ENCODE results near the gene KCNS1.
"Not testable (repeated sequence)": the region's sequence is repeated elsewhere in the genome, so short reads cannot be mapped to it uniquely, and the experiment has no call there.

KCNS1 gene, protein sequence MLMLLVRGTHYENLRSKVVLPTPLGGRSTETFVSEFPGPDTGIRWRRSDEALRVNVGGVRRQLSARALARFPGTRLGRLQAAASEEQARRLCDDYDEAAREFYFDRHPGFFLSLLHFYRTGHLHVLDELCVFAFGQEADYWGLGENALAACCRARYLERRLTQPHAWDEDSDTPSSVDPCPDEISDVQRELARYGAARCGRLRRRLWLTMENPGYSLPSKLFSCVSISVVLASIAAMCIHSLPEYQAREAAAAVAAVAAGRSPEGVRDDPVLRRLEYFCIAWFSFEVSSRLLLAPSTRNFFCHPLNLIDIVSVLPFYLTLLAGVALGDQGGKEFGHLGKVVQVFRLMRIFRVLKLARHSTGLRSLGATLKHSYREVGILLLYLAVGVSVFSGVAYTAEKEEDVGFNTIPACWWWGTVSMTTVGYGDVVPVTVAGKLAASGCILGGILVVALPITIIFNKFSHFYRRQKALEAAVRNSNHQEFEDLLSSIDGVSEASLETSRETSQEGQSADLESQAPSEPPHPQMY

GRCh38 chr20:45100563-45101245, at the start of gene KCNS1:
KCNS1 (minus strand) TSS chr20:45101127; CDS start chr20:45099236, 1,891 bp downstream.
- DNase-seq (ENCODE audit: low read depth, low spot score), result no peak

- DNase-seq (ENCODE audit: low read depth, low spot score), result no peak
Measured at GRCh38 chr20:45149062-45149461, 48.1 kb upstream of the KCNS1 start.

- DNase-seq (ENCODE audit: low read depth, low spot score), result no peak
Measured at GRCh38 chr20:45140836-45141235, 39.9 kb upstream of the KCNS1 start.

- not testable (repeated sequence) for DNase-seq (ENCODE audit: low read depth, low spot score)
Measured at GRCh38 chr20:45139733-45140375, 38.9 kb upstream of the KCNS1 start.

DNA sequence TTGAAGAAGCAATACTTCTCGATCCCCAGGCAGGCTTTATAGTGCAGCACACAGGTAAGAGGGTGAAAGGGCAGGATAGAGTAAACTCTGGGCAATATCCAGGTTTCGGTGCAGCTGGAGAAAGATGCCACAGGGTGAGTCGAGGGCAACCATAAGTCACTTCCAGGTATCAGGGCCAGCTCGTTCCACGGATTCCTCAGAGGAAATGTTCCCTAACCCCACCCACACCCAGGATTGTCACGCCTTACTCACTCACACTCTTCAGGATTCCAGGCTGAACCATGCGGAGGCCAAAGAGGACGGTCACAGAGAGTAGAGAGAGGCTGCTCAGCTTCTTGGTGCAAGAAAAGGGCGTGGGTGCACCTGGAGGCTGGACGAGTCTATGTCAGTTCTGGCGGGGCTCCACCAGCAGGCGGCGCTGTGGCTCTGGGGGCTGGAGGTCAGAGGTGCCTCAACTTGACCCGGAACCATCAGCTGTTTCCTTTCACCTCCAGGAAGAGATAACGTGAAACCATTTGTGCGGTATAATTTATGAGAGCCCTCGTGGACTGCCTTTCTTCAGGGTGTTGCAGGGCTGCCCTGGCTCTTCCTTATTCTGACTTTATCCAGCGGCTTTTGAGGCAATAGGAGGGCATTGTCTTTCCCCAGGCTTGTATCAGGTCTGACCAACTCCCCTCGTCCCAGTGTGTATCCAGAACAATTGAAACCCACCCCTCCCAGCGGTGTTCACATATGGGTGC, 37.8 kb upstream of the KCNS1 start:
- peak; percentile 9 for DNase-seq (ENCODE audit: low read depth, low spot score)

DNA sequence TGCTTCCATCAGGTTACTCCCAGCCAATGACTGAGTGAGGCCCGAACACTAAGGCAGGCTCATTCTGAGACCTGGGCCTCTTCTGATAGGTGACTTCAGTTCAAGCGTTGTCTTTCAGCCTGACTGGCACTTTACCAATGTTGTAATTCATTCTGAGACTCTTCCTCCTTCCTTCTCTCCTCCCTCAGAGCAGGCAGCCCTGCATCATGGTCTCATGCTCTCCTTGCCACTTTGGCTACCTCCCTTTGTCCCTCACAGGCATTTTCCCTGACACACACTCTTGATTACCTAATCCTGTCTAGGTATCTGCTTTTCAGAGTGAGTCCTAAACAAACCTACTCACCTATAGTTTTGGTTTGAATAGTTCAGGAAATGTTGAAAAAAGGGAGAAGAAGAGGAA, 36.0 kb upstream of the KCNS1 start:
- no peak for DNase-seq (ENCODE audit: low read depth, low spot score)

DNA sequence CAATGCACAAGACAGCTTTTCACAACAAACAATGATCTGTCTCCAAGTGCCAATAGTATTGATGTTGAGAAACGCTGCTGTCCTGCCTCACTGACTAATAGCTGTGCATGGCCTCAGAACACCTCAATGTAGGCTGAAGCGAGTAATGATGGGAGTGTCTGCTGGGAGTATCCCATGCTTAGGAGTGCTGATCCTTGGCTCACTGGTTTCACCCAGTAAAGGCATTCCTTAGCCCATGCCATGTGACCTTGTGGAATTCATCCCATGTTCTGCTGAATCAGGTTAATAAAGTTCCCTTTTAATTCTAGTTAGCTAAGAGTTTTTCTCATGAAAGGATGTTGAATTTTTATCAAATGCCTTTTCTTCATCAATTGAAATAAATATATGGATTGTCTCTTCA, 27.2 kb upstream of the KCNS1 start:
- no peak for DNase-seq (ENCODE audit: low read depth, low spot score)

GRCh38 chr20:45124365-45124764, 23.4 kb upstream of the KCNS1 start, which contains the start of gene WFDC12:
WFDC12 (minus strand) TSS chr20:45124465; CDS start chr20:45124447, 18 bp downstream.
- DNase-seq (ENCODE audit: low read depth, low spot score), result no peak

GRCh38 chr20:45121388-45121787, 20.5 kb upstream of the KCNS1 start:
- DNase-seq (ENCODE audit: low read depth, low spot score), result no peak

DNA sequence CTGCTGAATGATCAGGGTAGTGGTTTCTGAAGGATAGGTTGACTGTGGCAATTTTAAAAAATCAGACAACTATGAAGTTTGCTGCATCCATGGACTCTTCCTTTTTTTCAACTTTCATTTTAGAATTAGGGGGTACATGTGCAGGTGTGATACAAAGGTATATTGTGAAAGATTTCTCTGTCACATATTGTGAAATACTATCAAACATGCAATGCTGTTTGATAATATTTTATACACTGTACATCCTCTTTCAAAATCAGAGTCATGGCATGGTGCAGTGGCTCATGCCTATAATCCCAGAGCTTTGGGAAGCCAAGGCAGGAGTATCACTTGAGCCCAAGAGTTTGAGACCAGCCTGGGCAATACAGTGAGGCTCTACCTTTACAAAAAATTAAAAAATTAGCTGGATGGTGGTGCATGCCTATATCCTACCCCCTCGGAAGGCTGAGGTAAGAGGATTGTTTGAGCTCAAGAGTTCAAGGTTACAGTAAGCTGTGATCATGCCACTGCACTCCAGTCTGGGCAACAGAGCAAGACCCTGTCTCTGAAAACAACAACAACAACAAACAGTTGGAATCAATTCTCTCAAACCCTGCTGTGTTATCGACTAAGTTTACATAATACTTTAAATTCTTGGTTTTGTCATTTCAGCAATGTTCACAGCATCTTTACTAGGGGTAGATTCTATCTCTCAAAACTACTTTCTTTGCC, 18.8 kb upstream of the KCNS1 start:
- no peak for DNase-seq (ENCODE audit: low read depth, low spot score)

GRCh38 chr20:45118028-45118427, 17.1 kb upstream of the KCNS1 start:
- DNase-seq (ENCODE audit: low read depth, low spot score), result no peak

- no peak for DNase-seq (ENCODE audit: low read depth, low spot score)
Measured at GRCh38 chr20:45117581-45117980, 16.7 kb upstream of the KCNS1 start.

DNA sequence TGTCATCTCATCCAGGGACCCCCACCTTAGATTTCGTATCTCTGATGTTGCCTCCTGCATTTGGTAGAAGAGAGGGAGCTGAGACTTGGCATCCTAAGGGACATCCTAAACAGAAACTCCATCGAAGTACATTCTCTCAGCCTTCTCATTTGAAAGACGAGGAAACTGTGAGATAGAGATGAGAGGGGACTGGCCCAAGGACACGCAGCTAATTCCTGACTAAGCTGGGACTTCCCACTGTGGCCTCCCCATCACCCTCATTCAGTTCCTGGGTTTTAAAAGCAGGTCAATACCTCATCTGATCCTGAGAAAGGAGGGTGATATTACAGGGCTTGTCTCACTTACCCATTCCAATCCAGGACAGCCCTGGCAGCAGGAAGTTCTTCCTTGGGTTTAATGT, 14.9 kb upstream of the KCNS1 start:
- no peak for DNase-seq (ENCODE audit: low read depth, low spot score)

DNA sequence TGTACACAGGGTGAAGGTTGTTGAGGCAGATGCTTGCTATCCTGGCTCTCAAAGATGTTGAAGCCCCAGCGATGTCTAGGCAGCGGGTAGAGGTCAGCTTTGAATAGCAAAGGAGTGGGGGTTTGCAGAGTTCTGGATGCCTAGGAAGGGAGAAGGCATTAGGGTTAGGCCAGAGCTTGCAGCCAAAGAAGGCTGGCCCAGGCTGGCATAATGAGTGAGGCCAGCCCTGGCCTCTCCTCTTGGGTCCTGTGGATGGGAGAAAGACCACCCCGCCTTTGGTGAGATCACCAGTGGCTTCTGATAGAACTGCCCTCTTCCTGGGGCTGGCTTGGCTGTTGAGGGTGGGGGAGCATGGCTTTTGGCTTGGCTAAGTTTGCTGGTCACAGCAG, 14.5 kb upstream of the KCNS1 start:
- no peak for DNase-seq (ENCODE audit: low read depth, low spot score)

- no peak for DNase-seq (ENCODE audit: low read depth, low spot score)
Measured at GRCh38 chr20:45114465-45115385, 13.8 kb upstream of the KCNS1 start, which contains the start of gene WFDC5. WFDC5 (minus strand) TSS chr20:45115174; CDS start chr20:45115083, 91 bp downstream.

GRCh38 chr20:45113865-45114264, 12.9 kb upstream of the KCNS1 start:
- no peak for DNase-seq (ENCODE audit: low read depth, low spot score)

- DNase-seq (ENCODE audit: low read depth, low spot score), result no peak
Measured at GRCh38 chr20:45112754-45113153, 11.8 kb upstream of the KCNS1 start.

DNA sequence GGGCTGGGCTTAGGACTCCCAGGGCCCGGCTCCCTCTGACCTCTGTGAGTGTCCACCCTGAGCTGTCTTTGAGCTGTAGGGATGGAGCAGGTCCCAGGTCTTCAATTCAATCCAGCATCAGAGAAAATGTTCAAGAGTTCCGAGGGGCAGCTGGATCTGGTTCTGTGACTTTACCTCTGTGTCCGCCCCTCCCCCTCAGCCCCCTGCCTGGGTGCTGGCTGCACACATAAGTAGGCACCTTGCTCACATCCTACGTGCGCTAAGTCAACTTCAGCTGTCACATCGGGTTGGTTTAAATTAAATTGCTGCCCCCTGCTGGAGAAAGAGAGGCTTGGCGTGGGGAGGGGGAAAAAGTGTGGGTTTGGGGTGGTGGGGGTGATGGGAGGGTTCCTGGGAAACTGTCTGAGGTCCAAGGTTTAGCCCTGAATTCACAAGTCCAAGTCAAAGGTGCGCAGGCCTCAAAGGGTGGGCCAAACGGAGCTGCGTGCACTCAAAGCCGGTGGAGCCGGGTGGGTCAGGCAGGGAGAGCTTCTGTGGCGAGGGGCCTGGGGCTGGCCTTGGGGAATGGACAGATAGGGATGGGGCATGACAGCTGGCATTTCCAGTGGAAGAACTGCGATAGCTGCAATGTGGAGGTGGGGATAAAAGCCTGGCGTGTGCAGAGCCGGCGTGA, 11.0 kb upstream of the KCNS1 start:
- no peak for DNase-seq (ENCODE audit: low read depth, low spot score)

GRCh38 chr20:45111285-45111684, 10.4 kb upstream of the KCNS1 start:
- DNase-seq (ENCODE audit: low read depth, low spot score), result no peak

Measured in activated CD4-positive, CD25-positive, alpha-beta regulatory T cell treated with anti-CD3 and anti-CD28 coated beads, Interleukin-2, amount 50 U/mL, for 16 hours (primary cell).